ENCODE results near the gene HPDL. TPM values are rescaled to one million over a fixed set of nuclear protein-coding genes. Genes with fewer than 3 reads are reported as not detected.
A peak's percentile ranks its signal among the peaks of the same experiment; 100 is the strongest.
"Not testable (repeated sequence)": the region's sequence is repeated elsewhere in the genome, so short reads cannot be mapped to it uniquely, and the experiment has no call there.

HPDL gene
- polyA plus RNA-seq, 3 donors, result 2.8 to 3.3 (median 3.2) TPM

DNA sequence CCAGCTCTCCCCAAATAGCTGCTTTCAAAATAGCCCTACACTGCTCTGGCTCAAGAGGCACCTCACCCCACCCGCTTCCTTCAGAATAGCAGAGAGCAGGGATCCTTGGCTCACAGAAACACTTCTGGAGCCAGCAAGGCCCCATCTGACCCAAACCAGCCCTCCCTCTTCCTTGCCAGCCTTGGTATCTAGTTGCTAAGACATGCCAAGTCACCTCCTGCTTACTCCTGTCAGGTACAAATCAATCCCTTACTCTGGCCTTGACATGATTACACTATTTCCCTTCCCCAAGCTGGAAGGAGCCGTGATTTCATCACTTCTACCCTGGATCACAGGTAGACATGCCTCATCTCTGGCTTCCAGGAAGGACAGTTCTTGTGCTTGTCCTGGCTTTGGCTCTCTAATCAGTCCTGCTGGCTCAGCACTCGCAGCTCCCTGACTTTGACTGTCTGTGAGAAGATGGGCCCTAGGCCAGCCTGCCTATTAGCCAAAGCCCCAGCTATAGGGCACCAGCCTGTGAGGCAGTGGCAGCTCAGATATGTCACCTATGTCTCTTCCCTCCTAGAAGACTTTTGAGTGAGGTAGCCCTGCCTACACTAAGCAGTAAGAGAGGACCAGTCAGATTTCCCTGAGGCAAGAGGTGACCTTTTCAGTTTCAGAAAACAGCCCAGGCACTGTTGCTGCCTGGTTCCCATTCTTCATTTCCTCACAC is 22.4 kb downstream of the HPDL start:
- DNase-seq (ENCODE audit: low read depth in 3 of 3, low spot score in 2 of 3), result no peak

DNA sequence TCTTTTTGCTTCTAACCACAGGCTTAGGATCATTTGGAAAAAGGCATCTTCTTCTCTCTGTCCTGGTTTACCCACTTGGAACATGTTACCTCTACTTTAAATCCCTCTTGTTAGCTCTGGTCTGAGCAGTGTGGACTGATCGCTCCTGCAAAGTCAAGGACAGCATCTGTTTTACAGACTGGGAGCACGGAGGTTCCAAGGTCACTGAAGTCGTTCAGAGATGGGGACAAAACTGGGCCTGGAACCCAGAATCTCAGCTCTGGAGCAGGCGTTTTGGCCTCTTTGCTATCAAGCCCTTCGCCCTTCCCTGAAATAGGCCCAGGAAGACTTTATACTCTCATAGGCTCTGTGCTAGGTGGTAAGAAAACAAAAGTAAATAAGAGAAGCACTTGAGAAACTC is 24.8 kb downstream of the HPDL start:
- no peak for DNase-seq (ENCODE audit: low read depth in 3 of 3, low spot score in 2 of 3)

DNA sequence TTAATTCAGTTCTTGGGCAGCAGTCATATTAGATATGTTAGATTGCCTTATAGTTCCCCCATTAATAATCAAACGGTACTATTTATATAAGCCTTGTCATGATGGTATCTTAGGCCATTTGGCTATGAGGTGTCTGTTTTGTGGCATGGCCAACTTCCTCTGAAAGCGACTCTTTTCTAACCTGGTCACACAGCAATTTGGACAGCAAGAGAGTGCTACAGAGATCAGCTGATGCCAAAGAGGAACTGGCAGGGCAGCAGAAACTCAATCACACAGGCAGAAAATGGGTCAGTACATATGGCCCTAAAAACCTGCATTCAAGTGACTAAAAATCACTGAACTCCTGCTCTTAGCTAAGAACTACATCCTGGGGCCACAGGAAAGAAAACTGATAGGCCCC is 27.0 kb downstream of the HPDL start:
- no peak for DNase-seq (ENCODE audit: low read depth in 3 of 3, low spot score in 2 of 3)

DNA sequence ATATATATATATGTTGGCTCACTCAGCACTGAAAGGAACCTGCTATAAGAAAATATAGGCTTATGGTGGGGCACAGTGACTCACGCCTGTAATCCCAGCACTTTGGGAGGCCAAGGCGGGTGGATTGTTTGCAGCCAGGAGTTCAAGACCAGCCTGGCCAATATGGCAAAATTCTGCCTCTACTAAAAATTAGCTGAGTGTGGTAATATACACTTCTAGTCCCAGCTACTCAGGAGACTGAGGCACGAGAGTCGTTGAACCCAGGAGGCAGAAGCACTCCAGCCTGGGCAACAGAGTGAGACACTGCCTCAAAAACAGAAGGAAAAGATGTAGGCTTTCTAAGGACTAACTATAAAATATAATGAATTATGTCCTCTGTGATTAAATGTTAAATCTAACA is 28.1 kb downstream of the HPDL start:
- DNase-seq (ENCODE audit: low read depth in 3 of 3, low spot score in 2 of 3), result no peak

DNA sequence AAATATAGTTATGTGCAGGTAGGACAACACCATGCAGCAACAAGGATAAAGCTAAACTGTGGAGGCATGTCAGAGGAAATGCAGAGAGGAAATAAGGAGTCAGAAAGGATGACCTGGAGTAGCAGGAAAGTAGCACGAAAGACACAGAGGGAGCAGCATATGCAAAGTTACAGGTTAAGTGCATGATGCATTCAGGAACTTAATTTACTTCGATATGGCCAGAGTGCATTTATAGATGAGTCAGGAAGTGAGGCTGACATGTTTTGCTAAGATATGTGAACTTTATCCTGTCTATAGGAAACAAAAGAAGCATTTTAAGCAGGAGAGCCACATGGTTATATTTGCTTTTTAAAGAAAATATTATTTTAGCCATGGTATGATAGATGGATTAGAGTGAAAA is 29.0 kb downstream of the HPDL start:
- no peak for DNase-seq (ENCODE audit: low read depth in 3 of 3, low spot score in 2 of 3)

DNA sequence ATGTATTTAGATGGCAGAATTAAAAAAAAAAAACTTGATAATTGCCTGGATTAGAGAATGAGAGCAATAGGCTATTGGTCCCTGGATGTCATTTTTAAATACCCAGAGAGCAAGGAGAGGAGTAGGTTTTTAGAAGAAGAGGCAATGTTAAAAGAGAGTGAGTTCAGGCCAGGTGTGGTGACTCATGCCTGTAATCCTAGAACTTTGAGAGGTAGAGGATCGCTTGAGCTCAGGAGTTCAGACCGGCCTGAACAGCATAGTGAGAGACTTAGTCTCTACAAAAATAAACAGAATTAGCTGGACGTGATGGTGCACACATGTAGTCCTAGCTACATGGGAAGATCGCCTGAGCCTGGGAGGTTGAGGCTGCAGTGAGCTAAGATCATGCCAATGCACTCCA is 29.5 kb downstream of the HPDL start:
- no peak for DNase-seq (ENCODE audit: low read depth in 3 of 3, low spot score in 2 of 3)

DNA sequence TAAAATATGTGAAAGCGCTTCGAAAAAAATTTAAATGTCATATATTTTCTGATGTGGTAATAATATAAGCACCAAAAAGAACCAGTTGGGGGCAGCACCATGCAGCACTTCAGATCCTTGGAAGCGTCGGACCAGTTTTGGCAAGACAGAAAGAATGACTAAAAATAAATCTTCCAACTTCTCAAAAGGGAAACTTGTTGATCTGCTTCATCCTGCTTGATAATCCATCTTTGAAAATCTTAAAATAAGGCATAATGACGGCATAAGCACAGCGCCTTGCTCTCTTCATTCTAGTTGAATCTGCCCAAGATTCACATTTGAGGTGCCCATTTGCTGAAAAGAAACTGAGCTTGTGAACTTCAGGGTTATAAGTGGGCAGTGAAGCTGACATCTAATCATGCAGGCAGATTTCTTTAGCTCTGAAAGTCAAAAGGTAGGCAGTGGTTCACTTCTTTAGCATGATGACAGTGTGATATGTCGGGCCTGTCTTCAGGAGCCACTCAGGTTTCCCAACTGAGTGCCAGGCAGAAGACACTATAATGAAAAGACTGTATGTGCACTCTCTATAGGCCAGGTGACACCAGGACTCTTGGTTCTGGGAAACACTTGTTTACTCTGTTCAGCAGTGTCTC is 33.3 kb downstream of the HPDL start:
- DNase-seq (ENCODE audit: low read depth in 3 of 3, low spot score in 2 of 3), result peak in 2 of 3 donors; percentile 25 to 32

DNA sequence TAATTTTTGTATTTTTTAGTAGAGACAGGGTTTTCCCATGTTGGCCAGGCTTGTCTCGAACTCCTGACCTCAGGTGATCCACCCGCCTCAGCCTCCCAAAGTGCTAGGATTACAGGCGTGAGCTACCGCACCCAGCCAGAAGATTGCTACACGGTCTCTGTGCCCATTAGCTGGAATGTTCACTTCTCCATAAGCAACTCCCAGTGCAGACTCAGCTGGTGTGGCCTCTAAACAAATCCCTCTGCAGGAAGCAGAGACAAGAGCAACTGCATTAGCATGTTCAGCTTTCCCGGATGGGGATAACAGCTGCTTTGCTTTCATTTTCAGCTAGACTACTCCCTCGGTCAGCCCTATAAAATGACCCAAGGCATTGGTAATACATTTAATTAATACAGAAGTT is 34.3 kb downstream of the HPDL start:
- not testable (repeated sequence) for DNase-seq (ENCODE audit: low read depth in 3 of 3, low spot score in 2 of 3)

DNA sequence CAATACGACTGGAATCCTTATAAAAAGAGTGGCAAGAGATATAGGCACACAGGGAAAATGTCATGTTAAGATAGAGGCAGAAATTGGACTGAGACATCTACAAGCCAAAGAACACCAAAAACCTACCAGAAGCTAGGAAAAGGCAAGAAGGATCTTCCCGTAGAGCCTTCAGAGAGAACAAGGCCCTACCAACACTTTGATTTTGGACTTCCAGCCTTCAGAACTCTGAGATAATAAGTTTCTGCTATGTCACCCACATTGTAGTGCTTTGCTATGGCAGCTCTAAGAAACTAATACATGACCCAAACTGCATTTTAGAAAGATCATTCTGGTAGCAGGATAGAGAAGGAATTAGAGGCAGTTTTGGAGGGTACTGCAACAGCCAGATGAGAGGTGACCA is 37.6 kb downstream of the HPDL start:
- DNase-seq (ENCODE audit: low read depth in 3 of 3, low spot score in 2 of 3), result no peak

DNA sequence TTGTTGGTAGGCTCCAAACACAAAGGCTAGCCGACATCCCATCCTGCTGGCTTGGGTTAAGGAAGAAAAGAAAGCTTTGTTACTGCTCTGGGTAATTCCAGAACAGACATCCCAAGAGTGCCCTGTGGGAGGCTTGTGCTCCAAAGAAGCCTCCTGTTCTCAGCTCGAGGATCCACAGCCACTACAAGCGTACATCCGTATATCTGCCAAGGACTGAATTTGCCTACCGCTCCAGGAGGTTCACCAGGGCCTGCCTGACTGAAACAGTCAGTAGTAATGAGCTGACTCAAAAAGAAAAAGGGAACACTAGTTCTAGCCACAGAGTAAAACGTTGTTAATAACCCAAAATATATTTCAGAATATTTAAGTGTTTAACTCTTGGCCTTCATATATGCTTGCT is 38.4 kb downstream of the HPDL start:
- no peak for DNase-seq (ENCODE audit: low read depth in 3 of 3, low spot score in 2 of 3)

DNA sequence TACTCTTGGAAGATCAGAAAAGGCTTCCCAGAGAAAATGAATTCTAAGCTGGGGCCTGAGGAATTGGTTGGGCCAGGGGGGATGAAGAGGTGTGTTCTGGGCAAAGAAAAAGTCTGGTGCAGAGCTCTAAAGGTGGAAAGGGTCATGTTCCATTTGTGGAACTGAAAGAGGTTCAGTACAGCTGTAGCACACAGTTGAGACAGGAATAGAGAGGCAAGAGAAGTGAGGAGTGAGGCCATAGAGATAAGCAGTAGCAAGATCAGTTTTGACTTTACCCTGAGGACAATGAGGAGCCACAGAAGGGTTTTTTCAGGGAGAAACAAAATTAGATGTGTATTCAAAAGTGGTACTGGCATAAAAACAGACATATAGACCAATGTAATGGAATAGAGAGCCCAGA is 43.9 kb downstream of the HPDL start:
- DNase-seq (ENCODE audit: low read depth in 3 of 3, low spot score in 2 of 3), result no peak

DNA sequence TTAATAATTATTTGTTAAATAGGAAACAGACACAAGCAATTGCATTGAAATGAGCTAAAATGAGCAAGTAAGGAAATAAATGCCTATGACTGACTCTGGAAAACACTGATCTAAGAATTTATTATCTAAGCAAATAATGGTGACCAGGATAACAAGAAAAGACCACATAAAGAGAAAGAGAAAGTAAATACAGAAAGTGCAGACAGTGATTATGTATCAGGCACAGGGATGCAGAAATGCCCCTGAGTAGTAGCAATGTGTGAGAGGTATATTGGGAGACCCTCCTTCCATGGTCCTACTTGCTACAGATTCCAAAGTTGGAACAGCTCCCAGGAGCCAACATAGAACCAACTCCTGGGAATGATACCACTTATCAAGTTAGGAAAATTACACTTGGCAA is 46.9 kb downstream of the HPDL start:
- DNase-seq (ENCODE audit: low read depth in 3 of 3, low spot score in 2 of 3), result no peak

DNA sequence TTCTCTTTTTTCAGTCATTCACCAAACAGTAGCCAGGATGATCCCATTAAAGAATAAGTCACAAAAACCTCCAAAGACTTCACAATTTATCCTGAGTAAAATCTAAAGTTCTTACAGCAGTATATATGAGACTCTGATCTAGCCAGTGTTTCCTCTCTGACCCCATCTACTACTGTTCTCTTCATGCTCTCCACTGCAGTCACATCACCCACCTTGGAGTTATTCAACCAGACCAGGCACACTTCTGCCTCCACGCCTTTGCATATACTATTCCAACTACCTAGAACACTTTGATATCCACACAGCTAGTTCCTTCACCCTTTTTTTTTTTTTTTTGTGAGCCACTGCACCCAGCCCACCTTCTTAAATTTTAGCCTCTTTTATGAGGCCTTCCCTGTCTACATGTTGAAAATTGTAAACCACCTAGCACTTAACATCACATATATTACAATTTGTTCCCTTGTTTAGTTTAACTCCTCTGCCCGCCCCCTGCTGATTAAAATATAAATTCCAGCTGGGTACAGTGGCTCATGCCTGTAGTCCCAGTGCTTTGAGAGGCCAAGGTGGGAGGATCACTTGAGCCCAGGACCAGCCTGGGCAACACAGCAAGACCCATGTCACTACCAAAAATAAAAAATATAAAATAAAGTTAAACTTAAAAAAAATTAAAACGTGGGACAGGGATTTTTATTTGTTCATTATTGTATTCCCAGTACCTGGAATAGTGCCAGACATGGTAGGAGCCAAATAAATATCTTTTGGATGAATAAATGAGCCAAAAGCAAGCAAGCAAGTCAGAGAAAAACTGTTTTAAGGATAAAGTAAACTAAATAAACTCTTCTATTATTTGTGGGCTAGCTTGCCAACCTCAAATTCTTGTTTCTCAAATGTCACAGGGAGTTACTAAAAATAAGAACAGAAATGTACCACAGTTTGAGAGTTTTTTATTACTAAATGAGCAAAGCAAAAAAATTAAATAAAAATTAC is 48.7 kb downstream of the HPDL start:
- DNase-seq (ENCODE audit: low read depth in 3 of 3, low spot score in 2 of 3), result no peak

DNA sequence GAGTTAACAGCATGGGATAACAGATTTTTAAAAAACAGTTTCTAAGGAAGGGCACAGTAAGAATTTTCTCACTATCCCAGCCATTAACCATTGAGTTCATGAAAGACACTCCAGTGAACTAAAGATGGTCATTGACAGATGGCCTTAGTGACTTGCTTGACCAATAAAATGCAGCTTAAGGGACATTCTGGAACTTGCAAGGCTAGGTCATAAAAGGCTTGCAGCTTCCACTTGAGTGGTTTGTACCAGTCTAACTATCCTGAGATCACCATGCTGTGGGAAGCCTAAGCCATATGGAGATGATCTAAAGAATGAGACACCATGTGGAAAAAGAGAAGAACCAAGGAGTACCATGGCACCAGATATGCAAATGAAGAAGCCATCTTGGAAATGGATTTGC is 51.5 kb downstream of the HPDL start:
- no peak for DNase-seq (ENCODE audit: low read depth in 3 of 3, low spot score in 2 of 3)

Other genes starting within 250 kb of the HPDL start
- 1 to 10 TPM; 6.8 to 7.6 (median 7.4) TPM for gene ZSWIM5, start 120.3 kb upstream of the HPDL start, polyA plus RNA-seq (ENCODE audit: insufficient read length in 3 of 3)
- 10 to 100 TPM; 13.2 to 15.1 (median 14.9) TPM for gene TOE1, start 13.3 kb downstream of the HPDL start, polyA plus RNA-seq (ENCODE audit: insufficient read length in 3 of 3)
- 10 to 100 TPM; 22.0 to 24.3 (median 23.8) TPM for gene MUTYH, start 13.5 kb downstream of the HPDL start, polyA plus RNA-seq (ENCODE audit: insufficient read length in 3 of 3)
- gene TESK2, start 164.3 kb downstream of the HPDL start, polyA plus RNA-seq (ENCODE audit: insufficient read length in 3 of 3), result 1 to 10 TPM; 6.1 to 7.8 (median 6.5) TPM
- gene CCDC163, start 173.2 kb downstream of the HPDL start, polyA plus RNA-seq (ENCODE audit: insufficient read length in 3 of 3), result 1 to 10 TPM; 1.3 to 1.6 (median 1.4) TPM
- gene MMACHC, start 173.4 kb downstream of the HPDL start, polyA plus RNA-seq (ENCODE audit: insufficient read length in 3 of 3), result 10 to 100 TPM; 12.2 to 13.7 (median 13.1) TPM
- 100 to 1,000 TPM; 355 to 403 (median 387) TPM for gene PRDX1, start 195.0 kb downstream of the HPDL start, polyA plus RNA-seq (ENCODE audit: insufficient read length in 3 of 3)
- 100 to 1,000 TPM; 287 to 310 (median 292) TPM for gene AKR1A1, start 223.9 kb downstream of the HPDL start, polyA plus RNA-seq (ENCODE audit: insufficient read length in 3 of 3)

All from right renal cortex interstitium (tissue), 3 donors.